Fibroblast of lung (primary cell): Measurements from ENCODE around the gene ARHGEF40. TPM values are rescaled to one million over a fixed set of nuclear protein-coding genes. Genes with fewer than 3 reads are reported as not detected.

ENCODE experiments used
- DNase-seq, 2 donors: peaks; one replicate each; pipeline versions ENCODE4 v3.0.0 to v3.0.0-alpha.2; 2010; ENCODE audit warnings: low read depth in 2 of 2
- H2AFZ ChIP-seq: 2 replicates; pipeline ENCODE4 v1.5.1; 2012; ENCODE audit warnings: low read length, control low read depth, inconsistent platforms
- H3K27ac ChIP-seq: 2 replicates; pipeline ENCODE4 v1.5.1; 2011; ENCODE audit warnings: low read length, control low read depth; ENCODE audit not compliant: insufficient read depth
- H3K27me3 ChIP-seq: 2 replicates; pipeline ENCODE4 v1.5.1; 2011; ENCODE audit warnings: mild to moderate bottlenecking, low read length; ENCODE audit not compliant: control insufficient read depth, insufficient read depth
- H3K36me3 ChIP-seq: 2 replicates; pipeline ENCODE4 v1.5.1; 2011; ENCODE audit warnings: low read length; ENCODE audit not compliant: control insufficient read depth, insufficient read depth
- H3K4me1 ChIP-seq: 2 replicates; pipeline ENCODE4 v1.5.1; 2011; ENCODE audit warnings: low read length; ENCODE audit not compliant: control insufficient read depth, insufficient read depth; ENCODE audit errors: extremely low read depth
- H3K4me2 ChIP-seq: 2 replicates; pipeline ENCODE4 v1.5.1; 2011; ENCODE audit warnings: low read length, control low read depth; ENCODE audit not compliant: insufficient read depth; ENCODE audit errors: extremely low read depth
- H3K4me3 ChIP-seq, 4 experiments: fragments of 200-600 bp in 1 of 4; sonication (generic) in 1 of 4; replicated peaks in 1 of 4; 2 replicates each; pipeline ENCODE4 v1.5.1; 2011 to 2016; ENCODE audit warnings: low read length in 4 of 4, low read depth in 3 of 4, mild to moderate bottlenecking in 3 of 4, control low read depth in 2 of 4, inconsistent platforms in 1 of 4, mixed read lengths in 1 of 4; ENCODE audit not compliant: insufficient read depth in 1 of 4; ENCODE audit errors: control extremely low read depth in 1 of 4
- H3K79me2 ChIP-seq: 2 replicates; pipeline ENCODE4 v1.5.1; 2012; ENCODE audit warnings: mild to moderate bottlenecking, low read length, inconsistent platforms; ENCODE audit not compliant: control insufficient read depth, insufficient read depth
- H3K9ac ChIP-seq: 2 replicates; pipeline ENCODE4 v1.5.1; 2011; ENCODE audit warnings: mild to moderate bottlenecking, low read length, control low read depth; ENCODE audit not compliant: insufficient read depth
- H3K9me3 ChIP-seq: 2 replicates; pipeline ENCODE4 v1.5.1; 2012; ENCODE audit warnings: low read depth, low read length; ENCODE audit not compliant: control insufficient read depth, insufficient read depth
- H4K20me1 ChIP-seq: 2 replicates; pipeline ENCODE4 v1.5.1; 2011; ENCODE audit warnings: low read length; ENCODE audit not compliant: control insufficient read depth, insufficient read depth; ENCODE audit errors: extremely low read depth
- CTCF ChIP-seq, 2 donors: IDR thresholded peaks in 1 of 2; conservative IDR thresholded peaks in 1 of 2; 1 replicate in 1 of 2; 2 replicates in 1 of 2; pipeline ENCODE4 v1.5.1; 2011 to 2012; ENCODE audit warnings: low read length in 2 of 2, control low read depth in 1 of 2, inconsistent platforms in 1 of 2, low read depth in 1 of 2, mild to moderate bottlenecking in 1 of 2
- EZH2 ChIP-seq: IDR thresholded peaks from 2 replicates; pipeline ENCODE4 v1.5.1; 2012; ENCODE audit warnings: low read length, control low read depth, mild to moderate bottlenecking; ENCODE audit errors: missing control alignments
- polyA plus RNA-seq, 2 donors: library from polyadenylated mRNA; depleted of rRNA in 1 of 2; stranded (reverse) in 1 of 2; unstranded in 1 of 2; fragments of >200 nt; gene quantifications; 2 replicates each; pipeline ENCODE4 v1.2.1, GENCODE V29; 2011 to 2012; ENCODE audit warnings: missing spikeins in 1 of 2
- total RNA-seq: library from RNA; depleted of rRNA; stranded (reverse); fragments of >200 nt; gene quantifications from 2 replicates; pipeline ENCODE4 v1.2.1, GENCODE V29; 2014

Gene ARHGEF40
- total and polyA plus RNA-seq, 2 donors (not counting 1 experiment from before 2014, with no cell fraction given): 18.2 to 23.6 TPM

- Histone ChIP-seq H3K4me2 (no peak overlapping the region), H4K20me1 (no peaks in the 10 kb centered on the region), H3K4me1 (peaks cover 10% of the 10 kb centered on the region), H3K79me2 (no peaks in the 10 kb centered on the region), H3K9ac (no peak overlapping the region), H3K27ac (peak overlapping the region; percentile 5), H3K9me3 (no peaks in the 10 kb centered on the region), H2AFZ (no peak overlapping the region), H3K36me3 (peaks cover 6% of the 10 kb centered on the region), H3K4me3 (no peak overlapping the region), H3K27me3 (no peaks in the 10 kb centered on the region)
- DNase-seq: no peak
- TF ChIP-seq CTCF (conservative IDR thresholded peaks at IDR 0.05 in 1 of 2, IDR thresholded peaks at IDR 0.05 in 1 of 2; ENCODE audit: low read depth in 1 of 2, low read length in 2 of 2): no peak
- no peak for TF ChIP-seq EZH2
These were observed 21.7 kb downstream of the ARHGEF40 start for GRCh38 chr14:21091821-21092272.

GRCh38 chr14:21092273-21093011 is 22.3 kb downstream of the ARHGEF40 start:
- Histone ChIP-seq H3K27ac (peak overlapping the region; percentile 5), H3K79me2 (no peaks in the 10 kb centered on the region), H2AFZ (no peak overlapping the region), H3K27me3 (no peaks in the 10 kb centered on the region), H3K36me3 (peaks cover 6% of the 10 kb centered on the region), H3K9me3 (no peaks in the 10 kb centered on the region), H3K9ac (no peak overlapping the region), H3K4me1 (peaks cover 6% of the 10 kb centered on the region), H3K4me2 (no peak overlapping the region), H4K20me1 (no peaks in the 10 kb centered on the region), H3K4me3 (no peak overlapping the region)
- peak; percentile 49 to 70 for DNase-seq
- TF ChIP-seq CTCF (conservative IDR thresholded peaks at IDR 0.05 in 1 of 2, IDR thresholded peaks at IDR 0.05 in 1 of 2; ENCODE audit: low read depth in 1 of 2, low read length in 2 of 2) (peak; percentile 100), EZH2 (no peak)

GRCh38 chr14:21093018-21093417 is 22.9 kb downstream of the ARHGEF40 start:
- H4K20me1 ChIP-seq: no peaks in the 10 kb centered on the region
- H3K79me2 ChIP-seq: no peaks in the 10 kb centered on the region
- peaks cover 6% of the 10 kb centered on the region for H3K36me3 ChIP-seq
- no peak for TF ChIP-seq CTCF (conservative IDR thresholded peaks at IDR 0.05 in 1 of 2, IDR thresholded peaks at IDR 0.05 in 1 of 2; ENCODE audit: low read depth in 1 of 2, low read length in 2 of 2)
- TF ChIP-seq EZH2: no peak
- no peak overlapping the region for H3K4me2 ChIP-seq
- H3K4me1 ChIP-seq: peaks cover 3% of the 10 kb centered on the region
- no peak overlapping the region for H3K9ac ChIP-seq
- H3K27ac ChIP-seq: no peak overlapping the region
- H3K27me3 ChIP-seq: no peaks in the 10 kb centered on the region
- DNase-seq: no peak
- H3K9me3 ChIP-seq: no peaks in the 10 kb centered on the region
- H2AFZ ChIP-seq: no peak overlapping the region
- no peak overlapping the region for H3K4me3 ChIP-seq
